PFSK-1 (cell line): ENCODE measurements around the gene KAZN.

Source experiments
- FOXP2 ChIP-seq: optimal IDR thresholded peaks from 2 replicates; pipeline ENCODE3; 2011; ENCODE audit warnings: borderline replicate concordance, control low read depth, inconsistent platforms; ENCODE audit not compliant: insufficient read depth; ENCODE audit errors: extremely low read length, extremely low read depth
- POLR2AphosphoS5 ChIP-seq: IDR thresholded peaks from 2 replicates; pipeline ENCODE4 v1.6.1; 2012; ENCODE audit warnings: low read depth, mild to moderate bottlenecking, control low read depth, low read length, moderate library complexity
- SIN3A ChIP-seq: IDR thresholded peaks from 2 replicates; pipeline ENCODE4 v1.6.1; 2012; ENCODE audit warnings: mild to moderate bottlenecking, low read length, moderate library complexity, borderline replicate concordance; ENCODE audit not compliant: insufficient read depth
- TAF1 ChIP-seq: IDR thresholded peaks from 2 replicates; pipeline ENCODE4 v1.6.1; 2012; ENCODE audit warnings: low read length, control low read depth, borderline replicate concordance; ENCODE audit not compliant: insufficient read depth
- TF ChIP-seq, protein P1 (sequence below), 2 experiments: IDR thresholded peaks; 2 replicates each; pipeline versions ENCODE4 v1.6.1 to v1.8.0; 2011 to 2012; ENCODE audit warnings: low read depth in 2 of 2, low read length in 2 of 2, control low read depth in 1 of 2, inconsistent platforms in 1 of 2, mild to moderate bottlenecking in 1 of 2, moderate library complexity in 1 of 2; ENCODE audit not compliant: insufficient read depth in 1 of 2

Gene KAZN

GRCh38 chr1:15067148-15067547, 468.7 kb downstream of the KAZN start:
- TF ChIP-seq TAF1 (no peak), POLR2AphosphoS5 (no peak), FOXP2 (no peak)
- TF ChIP-seq, protein P1, sequence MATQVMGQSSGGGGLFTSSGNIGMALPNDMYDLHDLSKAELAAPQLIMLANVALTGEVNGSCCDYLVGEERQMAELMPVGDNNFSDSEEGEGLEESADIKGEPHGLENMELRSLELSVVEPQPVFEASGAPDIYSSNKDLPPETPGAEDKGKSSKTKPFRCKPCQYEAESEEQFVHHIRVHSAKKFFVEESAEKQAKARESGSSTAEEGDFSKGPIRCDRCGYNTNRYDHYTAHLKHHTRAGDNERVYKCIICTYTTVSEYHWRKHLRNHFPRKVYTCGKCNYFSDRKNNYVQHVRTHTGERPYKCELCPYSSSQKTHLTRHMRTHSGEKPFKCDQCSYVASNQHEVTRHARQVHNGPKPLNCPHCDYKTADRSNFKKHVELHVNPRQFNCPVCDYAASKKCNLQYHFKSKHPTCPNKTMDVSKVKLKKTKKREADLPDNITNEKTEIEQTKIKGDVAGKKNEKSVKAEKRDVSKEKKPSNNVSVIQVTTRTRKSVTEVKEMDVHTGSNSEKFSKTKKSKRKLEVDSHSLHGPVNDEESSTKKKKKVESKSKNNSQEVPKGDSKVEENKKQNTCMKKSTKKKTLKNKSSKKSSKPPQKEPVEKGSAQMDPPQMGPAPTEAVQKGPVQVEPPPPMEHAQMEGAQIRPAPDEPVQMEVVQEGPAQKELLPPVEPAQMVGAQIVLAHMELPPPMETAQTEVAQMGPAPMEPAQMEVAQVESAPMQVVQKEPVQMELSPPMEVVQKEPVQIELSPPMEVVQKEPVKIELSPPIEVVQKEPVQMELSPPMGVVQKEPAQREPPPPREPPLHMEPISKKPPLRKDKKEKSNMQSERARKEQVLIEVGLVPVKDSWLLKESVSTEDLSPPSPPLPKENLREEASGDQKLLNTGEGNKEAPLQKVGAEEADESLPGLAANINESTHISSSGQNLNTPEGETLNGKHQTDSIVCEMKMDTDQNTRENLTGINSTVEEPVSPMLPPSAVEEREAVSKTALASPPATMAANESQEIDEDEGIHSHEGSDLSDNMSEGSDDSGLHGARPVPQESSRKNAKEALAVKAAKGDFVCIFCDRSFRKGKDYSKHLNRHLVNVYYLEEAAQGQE (IDR thresholded peaks at IDR 0.05; ENCODE audit: insufficient read depth in 1 of 2, low read depth in 2 of 2, low read length in 2 of 2) = no peak

GRCh38 chr1:15068152-15068551, 469.7 kb downstream of the KAZN start:
- TF ChIP-seq FOXP2 (no peak), POLR2AphosphoS5 (no peak), TAF1 (no peak), SIN3A (no peak)
- TF ChIP-seq, protein P1 (IDR thresholded peaks at IDR 0.05; ENCODE audit: insufficient read depth in 1 of 2, low read depth in 2 of 2, low read length in 2 of 2) = no peak

- TF ChIP-seq, protein P1 (IDR thresholded peaks at IDR 0.05; ENCODE audit: insufficient read depth in 1 of 2, low read depth in 2 of 2, low read length in 2 of 2) = no peak
- no peak for TF ChIP-seq TAF1
- no peak for TF ChIP-seq FOXP2
- TF ChIP-seq SIN3A = no peak
- TF ChIP-seq POLR2AphosphoS5 = no peak
Measured at GRCh38 chr1:15068997-15069396, 470.5 kb downstream of the KAZN start.

DNA sequence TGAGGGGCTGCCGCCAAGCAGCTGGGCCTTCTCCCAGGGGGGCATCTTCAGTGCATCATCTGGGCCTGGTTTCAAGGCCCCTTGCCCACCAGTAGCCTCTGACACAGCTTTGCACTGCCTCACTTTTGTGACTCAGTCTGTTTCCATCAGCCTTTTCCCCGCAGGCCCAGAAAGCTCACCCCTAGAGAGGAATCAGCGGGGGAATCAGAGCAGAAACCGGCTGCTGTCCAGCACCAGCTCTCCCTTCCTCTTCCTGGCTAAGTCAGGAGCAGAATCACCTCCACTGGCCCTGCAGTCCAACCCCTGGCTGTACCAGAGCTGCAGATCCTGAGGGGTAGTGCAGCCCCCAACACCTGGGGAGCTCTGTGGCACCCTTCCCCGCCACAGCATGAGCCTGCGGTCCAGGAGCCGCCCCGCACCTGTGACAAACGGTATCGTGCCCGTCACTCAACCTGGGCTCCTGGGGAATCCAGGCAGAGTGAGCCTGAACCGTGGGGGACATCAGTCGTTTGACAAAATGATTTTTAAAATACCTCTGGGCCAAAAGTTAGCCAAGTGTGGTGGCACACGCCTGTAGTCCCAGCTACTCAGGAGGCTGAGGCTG, 471.8 kb downstream of the KAZN start:
- TF ChIP-seq SIN3A = no peak
- no peak for TF ChIP-seq TAF1
- TF ChIP-seq POLR2AphosphoS5 = no peak
- TF ChIP-seq FOXP2 = no peak
- TF ChIP-seq, protein P1 (IDR thresholded peaks at IDR 0.05; ENCODE audit: insufficient read depth in 1 of 2, low read depth in 2 of 2, low read length in 2 of 2) = peak in 1 of 2 experiments; percentile 59; a peak in 1 of 4 replicates

GRCh38 chr1:15071936-15072335, 473.5 kb downstream of the KAZN start:
- TF ChIP-seq SIN3A (no peak), POLR2AphosphoS5 (no peak), FOXP2 (no peak), TAF1 (no peak)
- TF ChIP-seq, protein P1 (IDR thresholded peaks at IDR 0.05; ENCODE audit: insufficient read depth in 1 of 2, low read depth in 2 of 2, low read length in 2 of 2) = no peak
